ENCODE results near the gene TIAM2.
"Not testable (repeated sequence)": the region's sequence is repeated elsewhere in the genome, so short reads cannot be mapped to it uniquely, and the experiment has no call there.

TIAM2 gene

GRCh38 chr6:154995254-154996015 is at the start of gene TIAM2:
TSS of gene TIAM2 (plus strand) at chr6:154995315. CDS start at chr6:155129224, 133,909 bp downstream.
- DNase-seq (ENCODE audit: low read depth in 2 of 2): peak in 1 of 2 experiments; percentile 17

DNA sequence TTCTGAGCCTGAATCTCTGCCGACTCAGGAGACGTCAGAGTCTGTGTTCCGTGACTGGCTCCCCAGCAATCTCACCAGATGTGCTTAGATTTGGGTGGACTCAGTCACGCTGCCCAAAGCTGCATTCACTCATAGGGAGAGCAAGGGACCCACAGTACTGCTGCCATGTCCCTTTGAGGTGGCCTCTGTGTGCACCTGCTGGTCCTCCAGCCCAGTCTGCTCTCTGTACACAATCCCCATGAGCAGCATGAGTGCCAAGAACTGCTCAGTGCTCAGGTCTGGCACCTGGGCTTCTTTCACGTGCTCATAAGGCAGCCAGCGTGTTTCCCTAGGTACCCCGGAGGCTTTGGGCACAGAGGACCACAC is 44.2 kb upstream of the TIAM2 start:
- DNase-seq (ENCODE audit: low read depth in 2 of 2): no peak

GRCh38 chr6:154951345-154952200 is 43.5 kb upstream of the TIAM2 start:
- no peak for DNase-seq (ENCODE audit: low read depth in 2 of 2)

- no peak for DNase-seq (ENCODE audit: low read depth in 2 of 2)
These were observed 41.5 kb upstream of the TIAM2 start for GRCh38 chr6:154953644-154954043.

DNA sequence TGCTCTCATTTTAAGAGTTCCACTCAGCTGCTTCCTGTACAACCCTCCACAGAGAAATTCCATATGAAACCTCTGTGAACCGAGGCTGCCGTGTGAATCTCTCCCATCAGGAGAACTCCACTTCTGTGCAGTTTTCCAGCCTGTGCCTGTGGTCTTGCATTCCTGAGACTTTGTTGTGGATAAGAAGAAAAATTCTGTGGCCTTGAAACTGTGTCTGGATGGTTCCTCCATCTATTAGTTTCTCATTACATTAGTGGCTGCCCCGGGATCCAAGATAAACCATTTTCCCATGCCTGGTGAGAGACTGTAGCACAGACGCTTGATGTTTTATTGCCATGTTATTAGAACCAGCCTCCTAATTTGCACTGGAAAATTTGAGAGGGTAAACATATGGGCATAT is 40.8 kb upstream of the TIAM2 start:
- DNase-seq (ENCODE audit: low read depth in 2 of 2): no peak

DNA sequence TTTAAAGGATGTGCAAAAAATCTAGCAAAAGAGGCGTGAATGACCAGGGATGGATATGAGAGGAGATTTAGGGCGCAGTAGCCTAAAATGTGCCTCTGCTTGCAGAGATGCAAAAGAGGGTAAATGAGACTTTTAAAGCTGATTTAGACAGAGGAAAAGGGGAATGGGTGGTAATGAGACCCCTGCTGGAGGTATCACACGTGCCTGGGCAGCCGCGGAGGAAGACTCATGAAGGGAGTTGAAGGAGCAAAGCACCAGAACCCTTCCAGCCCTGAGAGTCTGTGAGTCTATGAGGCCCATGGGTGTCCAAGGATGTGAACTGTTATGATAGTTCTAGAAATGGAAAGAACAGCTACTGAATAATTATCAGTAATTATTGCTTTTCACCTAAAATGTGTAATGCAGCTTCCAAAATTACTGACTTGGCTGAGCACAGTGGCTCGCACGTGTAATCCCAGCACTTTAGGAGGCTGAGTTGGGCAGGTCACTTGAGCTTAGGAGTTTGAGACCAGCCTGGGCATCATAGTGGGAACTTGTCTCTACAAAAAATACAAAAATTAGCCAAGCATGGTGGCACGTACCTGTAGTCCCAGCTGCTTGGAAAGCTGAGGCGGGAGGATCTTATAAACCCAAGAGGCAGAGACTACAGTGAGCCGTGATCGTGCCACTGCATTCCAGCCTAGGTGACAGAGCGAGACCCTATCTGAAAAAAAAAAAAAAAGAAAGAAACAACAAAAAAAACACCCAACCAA is 38.2 kb upstream of the TIAM2 start:
- DNase-seq (ENCODE audit: low read depth in 2 of 2): no peak

- DNase-seq (ENCODE audit: low read depth in 2 of 2): no peak
These were observed 36.6 kb upstream of the TIAM2 start for GRCh38 chr6:154958469-154958868.

DNA sequence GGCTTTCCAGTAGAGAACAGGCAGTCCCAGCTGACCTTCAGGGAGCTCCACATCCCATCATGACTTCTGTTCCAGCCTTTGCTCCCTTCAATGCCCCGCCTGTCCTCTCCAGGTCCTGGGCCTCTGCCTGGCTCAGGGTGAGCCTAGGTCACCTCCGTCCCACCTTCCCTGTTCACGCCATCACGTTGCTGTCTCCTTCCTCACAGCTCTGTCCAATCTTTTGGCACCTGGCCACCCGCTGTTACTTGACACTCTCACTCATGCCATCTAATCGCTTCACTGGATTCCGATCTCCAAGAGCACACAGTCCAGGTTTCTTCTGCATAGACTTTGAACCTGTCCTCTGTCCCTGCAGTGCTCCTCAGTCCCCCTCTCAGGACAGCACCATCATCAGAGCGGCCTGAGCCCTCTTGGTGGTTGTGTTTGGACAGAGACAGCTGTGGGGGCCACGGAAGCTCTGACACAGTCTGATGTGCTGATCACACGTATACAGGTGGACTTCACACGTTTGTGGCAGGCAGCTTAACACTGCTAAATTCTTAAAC is 34.7 kb upstream of the TIAM2 start:
- no peak for DNase-seq (ENCODE audit: low read depth in 2 of 2)

DNA sequence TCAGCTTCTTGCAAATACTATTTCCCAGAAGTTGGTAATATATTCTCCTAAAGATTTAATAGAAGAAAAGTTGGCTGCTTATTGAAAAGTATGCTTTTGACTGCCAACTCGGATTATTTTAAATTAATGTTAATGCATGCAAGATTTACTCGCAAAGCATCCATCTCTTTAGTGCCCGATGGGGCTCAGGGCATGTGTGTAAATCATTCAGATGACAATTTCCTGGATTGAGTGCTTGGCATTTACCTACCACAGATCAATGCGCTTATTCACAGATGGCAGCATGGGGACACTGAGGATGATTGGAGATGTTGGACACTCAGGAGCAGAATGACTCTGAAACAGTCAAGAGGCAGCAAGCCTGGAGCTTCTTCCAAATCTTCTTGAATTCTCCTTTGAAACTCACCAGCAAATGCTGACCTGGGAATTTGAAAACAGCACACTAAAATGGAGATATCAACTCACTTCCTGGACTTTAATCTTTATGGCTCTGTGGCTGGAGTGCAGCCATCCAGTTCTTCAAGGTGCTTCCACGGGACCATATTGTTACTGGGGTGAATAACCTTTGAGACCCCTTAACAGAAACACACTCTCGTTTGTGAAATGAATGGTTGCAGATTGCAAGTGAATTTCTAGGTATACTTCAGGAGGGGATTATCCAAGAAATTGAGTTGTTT is 34.1 kb upstream of the TIAM2 start:
- no peak for DNase-seq (ENCODE audit: low read depth in 2 of 2)

DNA sequence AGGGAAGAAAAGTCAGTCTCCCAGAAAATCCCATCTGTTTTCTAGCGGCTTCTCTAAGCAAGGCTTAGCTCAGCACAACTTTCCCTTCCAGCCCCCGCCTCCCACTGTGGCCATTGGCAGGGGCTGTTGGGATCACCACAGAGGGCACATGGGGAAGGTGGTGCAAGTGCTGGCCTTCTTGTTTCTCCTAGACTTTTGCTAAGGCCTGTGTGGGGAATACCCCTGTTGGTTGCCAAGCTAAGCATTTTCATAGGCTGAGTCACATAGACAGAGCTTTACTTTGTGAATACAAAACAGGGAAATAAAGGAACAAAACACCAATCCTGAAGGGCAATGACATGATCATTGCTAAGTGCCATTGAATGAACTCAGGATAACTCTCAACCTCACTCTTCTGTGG is 32.4 kb upstream of the TIAM2 start:
- no peak for DNase-seq (ENCODE audit: low read depth in 2 of 2)

- DNase-seq (ENCODE audit: low read depth in 2 of 2): not testable (repeated sequence)
These were observed 28.9 kb upstream of the TIAM2 start for GRCh38 chr6:154966065-154966770.

DNA sequence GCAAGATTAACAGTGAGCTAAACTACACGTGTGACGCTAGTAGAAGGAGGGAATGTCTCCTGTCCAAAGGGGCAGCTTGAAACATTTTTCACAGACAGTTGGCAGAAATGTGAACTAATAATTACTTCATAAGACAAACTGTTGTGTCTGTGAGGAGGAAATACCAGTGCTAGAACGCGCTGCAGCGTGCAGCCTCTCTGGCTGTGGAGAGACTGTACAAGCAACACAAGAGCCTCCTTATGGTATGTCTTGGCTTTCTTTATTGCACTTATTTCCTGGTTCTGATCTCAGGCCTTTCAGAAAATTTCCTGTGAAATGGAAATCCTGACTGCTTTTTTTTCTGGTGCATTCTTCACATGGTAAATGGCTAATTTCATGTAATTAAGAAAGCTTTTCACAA is 25.3 kb upstream of the TIAM2 start:
- no peak for DNase-seq (ENCODE audit: low read depth in 2 of 2)

GRCh38 chr6:154974485-154975149 is 20.5 kb upstream of the TIAM2 start:
- no peak for DNase-seq (ENCODE audit: low read depth in 2 of 2)

DNA sequence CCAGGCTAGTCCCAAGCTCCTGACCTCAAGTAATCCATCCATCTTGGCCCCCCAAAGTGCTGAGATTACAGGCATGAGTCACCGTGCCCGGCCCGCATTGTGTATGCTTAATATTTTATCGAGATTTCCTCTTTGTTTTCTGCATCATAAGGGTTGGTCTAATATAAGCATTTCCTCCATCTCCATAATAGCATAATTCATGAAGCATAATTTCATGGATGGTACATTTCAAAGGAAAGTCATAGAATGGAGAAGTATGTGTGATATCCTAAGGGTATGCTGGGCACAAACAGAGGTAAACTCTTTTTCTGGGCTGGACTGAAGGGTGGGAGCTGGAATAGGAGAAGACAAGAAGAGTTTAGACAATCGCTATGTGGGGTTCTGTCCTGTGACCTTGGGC is 17.5 kb upstream of the TIAM2 start:
- no peak for DNase-seq (ENCODE audit: low read depth in 2 of 2)

DNA sequence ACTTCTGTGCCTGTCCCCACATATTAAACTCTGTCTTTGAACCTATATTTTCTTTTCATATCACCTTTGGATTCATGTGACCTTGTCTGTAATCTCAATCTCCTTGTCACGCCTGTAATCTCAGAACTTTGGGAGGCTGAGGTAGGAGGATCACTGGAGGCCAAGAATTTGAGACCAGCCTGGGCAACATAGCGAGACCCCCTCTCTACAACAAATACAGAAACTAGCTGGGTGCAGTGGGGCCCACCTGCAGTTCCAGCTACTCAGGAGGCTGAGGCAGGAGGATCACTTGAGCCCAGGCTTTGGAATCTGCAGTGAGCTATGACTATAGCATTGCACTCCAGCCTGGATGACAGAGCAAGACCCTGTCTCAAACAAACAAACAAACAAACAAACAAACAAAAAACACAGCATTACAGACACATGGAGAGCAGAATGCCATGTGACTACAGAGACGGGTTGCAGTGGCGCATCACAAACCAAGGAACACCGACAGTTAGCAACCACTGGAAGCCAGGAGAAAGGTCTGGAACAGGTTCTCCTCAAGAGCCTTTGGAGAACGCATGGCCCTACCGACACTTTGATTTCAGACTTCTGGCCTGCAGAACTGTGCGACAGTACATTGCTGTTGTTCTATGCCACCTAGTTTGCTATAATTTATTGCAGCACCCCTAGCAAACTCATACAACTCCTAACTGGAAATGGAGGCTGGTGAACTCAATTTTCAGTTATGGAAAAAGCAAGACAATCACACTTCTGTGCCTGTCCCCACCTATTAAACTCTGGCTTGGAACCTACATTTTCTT is 14.6 kb upstream of the TIAM2 start:
- DNase-seq (ENCODE audit: low read depth in 2 of 2): no peak

DNA sequence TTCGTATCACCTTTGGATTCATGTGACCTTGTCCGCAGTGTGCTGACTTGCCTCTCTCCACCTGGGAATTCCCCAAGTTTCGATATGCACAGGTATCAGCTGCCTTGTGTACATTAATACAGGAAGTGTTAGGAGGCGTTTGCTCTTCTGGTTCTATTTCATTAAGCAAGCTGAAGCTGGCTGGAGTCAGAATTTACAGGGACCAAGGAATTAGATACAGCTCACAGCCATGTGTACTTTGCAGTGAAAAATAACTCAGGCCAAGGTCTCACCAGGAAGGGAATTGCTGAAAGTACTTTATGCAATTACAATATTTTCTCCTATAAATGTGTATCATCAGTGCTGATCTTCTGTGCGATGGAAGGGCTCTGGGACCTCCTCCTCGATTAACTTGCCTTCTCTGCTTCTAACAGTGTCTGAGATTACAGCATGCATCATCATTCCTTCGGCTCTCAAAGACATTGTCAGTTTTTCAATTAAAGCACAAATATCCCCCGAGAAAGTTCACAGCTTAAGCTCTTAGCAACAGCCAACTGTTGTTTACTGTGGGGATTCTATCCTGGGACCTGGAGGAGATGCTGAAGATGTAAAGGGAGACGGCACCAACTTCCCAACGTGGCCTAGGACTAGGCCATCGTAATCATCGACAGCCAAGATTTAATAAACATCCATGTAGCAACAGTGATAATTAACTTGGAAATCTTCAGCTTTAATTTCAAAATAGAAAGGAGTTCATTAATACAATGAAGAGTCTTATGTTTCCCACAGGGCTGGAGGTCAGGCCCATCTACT is 13.8 kb upstream of the TIAM2 start:
- DNase-seq (ENCODE audit: low read depth in 2 of 2): no peak

DNA sequence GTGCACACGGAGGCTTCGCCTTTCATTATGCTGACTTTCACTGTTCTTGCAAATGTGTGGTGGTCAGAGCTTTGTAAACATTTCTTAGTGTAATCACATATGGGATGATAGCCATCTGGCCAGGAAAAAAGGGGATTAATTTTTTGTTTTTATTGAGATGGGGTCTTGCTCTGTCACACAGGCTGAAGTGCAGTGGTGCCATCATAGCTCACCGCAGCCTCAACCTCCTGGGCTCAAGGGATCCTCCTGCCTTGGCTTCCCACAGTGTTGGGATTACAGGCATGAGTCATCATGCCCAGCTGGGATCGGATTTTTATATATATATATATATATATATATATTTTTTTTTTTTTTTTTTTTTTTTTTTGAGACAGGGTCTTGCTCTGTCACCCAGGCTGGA is 11.0 kb upstream of the TIAM2 start:
- no peak for DNase-seq (ENCODE audit: low read depth in 2 of 2)

DNA sequence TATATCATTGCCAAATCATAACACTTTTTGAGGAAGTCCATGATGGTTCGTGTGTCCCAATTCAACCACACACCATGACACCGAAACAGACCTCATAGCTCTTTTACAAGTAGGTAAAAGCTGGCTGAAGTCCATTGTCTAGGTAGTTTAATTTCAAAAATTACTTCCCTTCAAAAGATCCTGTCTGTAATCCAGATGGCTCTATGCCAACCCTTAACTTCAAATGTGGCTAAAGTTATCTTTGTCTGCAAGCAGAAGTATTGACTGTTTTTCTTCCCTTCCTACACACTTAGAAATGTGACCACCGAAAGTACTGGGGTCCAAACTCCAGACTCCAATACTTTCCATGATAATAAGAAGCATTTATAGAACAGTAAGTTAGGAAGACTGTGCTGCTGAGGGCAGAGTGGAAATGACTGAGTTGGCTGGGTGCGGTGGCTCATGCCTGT is 8.3 kb upstream of the TIAM2 start:
- DNase-seq (ENCODE audit: low read depth in 2 of 2): no peak

- DNase-seq (ENCODE audit: low read depth in 2 of 2): no peak
These were observed 5.7 kb upstream of the TIAM2 start for GRCh38 chr6:154989448-154989847.

Measured in stimulated activated CD4-positive, alpha-beta T cell treated with anti-CD3 and anti-CD28 coated beads, Interleukin-12 subunit alpha, Interleukin-12 subunit beta, amount 100 ng/mL, for 24 hours (primary cell).